Measurements from ENCODE around the gene FAH.

GRCh38 chr15:80152180-80152895, 461 bp upstream of the FAH start:
- no peak for TF ChIP-seq CTCF (IDR thresholded peaks at IDR 0.05)
- TF ChIP-seq EP300 (IDR thresholded peaks at IDR 0.05), result no peak
